GM12878 (cell line): ENCODE results near the gene PIGN.

Source experiments
- BRCA1 ChIP-seq: IDR thresholded peaks from 2 replicates; pipeline ENCODE4 v1.6.1; 2011; ENCODE audit warnings: low read depth, low read length, improper control_type of control experiment
- EP300 ChIP-seq, 2 experiments: fragments of 150-350 bp in 1 of 2; IDR thresholded peaks; 2 replicates each; pipeline ENCODE4 v1.6.1; 2011 to 2012; ENCODE audit warnings: low read depth in 2 of 2, low read length in 2 of 2, borderline replicate concordance in 1 of 2, improper control_type of control experiment in 1 of 2, inconsistent platforms in 1 of 2; ENCODE audit not compliant: control insufficient read depth in 1 of 2
- HDGF ChIP-seq: fragments of 450-650 bp; IDR thresholded peaks from 2 replicates; pipeline ENCODE4 v1.6.1; 2016; ENCODE audit warnings: antibody characterized with exemption
- JUND ChIP-seq: IDR thresholded peaks from 2 replicates; pipeline ENCODE4 v1.6.1; 2012; ENCODE audit warnings: low read depth, mild to moderate bottlenecking, low read length, improper control_type of control experiment, moderate library complexity
- MTA3 ChIP-seq: IDR thresholded peaks from 2 replicates; pipeline ENCODE4 v1.6.1; 2012; ENCODE audit warnings: low read length, inconsistent platforms, borderline replicate concordance
- NFXL1 ChIP-seq: fragments of 450-650 bp; IDR thresholded peaks from 2 replicates; pipeline ENCODE4 v1.6.1; 2017; ENCODE audit warnings: antibody characterized with exemption, mild to moderate bottlenecking, borderline replicate concordance
- POLR2A ChIP-seq: IDR thresholded peaks from 2 replicates; pipeline ENCODE4 v1.6.1; 2011; ENCODE audit warnings: low read depth, mild to moderate bottlenecking, low read length
- TAF1 ChIP-seq: IDR thresholded peaks from 2 replicates; pipeline ENCODE4 v1.6.1; 2011; ENCODE audit warnings: mild to moderate bottlenecking, low read depth, low read length, borderline replicate concordance
- TARDBP ChIP-seq: IDR thresholded peaks from 2 replicates; pipeline ENCODE4 v1.6.1; 2016; ENCODE audit warnings: borderline replicate concordance
- ZZZ3 ChIP-seq: IDR thresholded peaks from 2 replicates; pipeline ENCODE4 v1.6.1; 2011; ENCODE audit warnings: low read depth; ENCODE audit not compliant: control insufficient read depth, insufficient read length
- TF ChIP-seq, protein P1 (sequence below), 3 experiments: IDR thresholded peaks in 2 of 3; conservative IDR thresholded peaks in 1 of 3; 2 replicates each; pipeline ENCODE4 v1.5.1; 2011; ENCODE audit warnings: low read depth in 3 of 3, low read length in 3 of 3, mild to moderate bottlenecking in 3 of 3, control low read depth in 2 of 3, moderate library complexity in 2 of 3, inconsistent platforms in 1 of 3, mixed read lengths in 1 of 3; ENCODE audit not compliant: control insufficient read depth in 2 of 3, insufficient read depth in 1 of 3; ENCODE audit errors: extremely low read depth in 1 of 3
- TF ChIP-seq, protein P2 (sequence below): IDR thresholded peaks from 2 replicates; pipeline ENCODE4 v1.6.1; 2012; ENCODE audit warnings: low read depth, low read length, improper control_type of control experiment
- TF ChIP-seq, protein P3 (sequence below): IDR thresholded peaks from 2 replicates; pipeline ENCODE4 v1.6.1; 2012; ENCODE audit warnings: low read depth, low read length, improper control_type of control experiment
- TF ChIP-seq, protein P4 (sequence below): fragments of 450-650 bp; IDR thresholded peaks from 2 replicates; pipeline ENCODE4 v1.6.1; 2014; ENCODE audit warnings: mild to moderate bottlenecking

DNA sequence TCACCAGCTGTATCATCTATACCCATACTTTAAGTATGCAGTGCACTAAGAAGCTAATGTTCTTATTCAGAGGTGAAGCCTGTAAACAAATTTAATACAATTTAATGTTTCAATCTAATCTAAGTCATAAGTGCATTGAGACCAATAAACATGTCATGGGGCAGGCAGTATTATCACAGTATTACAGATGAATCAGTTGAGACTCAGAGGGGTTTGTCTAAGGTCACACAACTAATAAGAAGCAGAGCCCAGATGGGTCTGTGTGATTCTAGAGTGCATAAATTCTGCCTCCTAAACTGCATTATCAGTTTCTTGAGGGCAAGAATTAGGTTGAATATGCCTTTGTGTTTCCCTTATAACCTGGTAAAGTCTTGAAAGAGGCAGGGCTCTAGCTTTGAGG lies 153.1 kb downstream of the PIGN start:
- TF ChIP-seq, protein P1, sequence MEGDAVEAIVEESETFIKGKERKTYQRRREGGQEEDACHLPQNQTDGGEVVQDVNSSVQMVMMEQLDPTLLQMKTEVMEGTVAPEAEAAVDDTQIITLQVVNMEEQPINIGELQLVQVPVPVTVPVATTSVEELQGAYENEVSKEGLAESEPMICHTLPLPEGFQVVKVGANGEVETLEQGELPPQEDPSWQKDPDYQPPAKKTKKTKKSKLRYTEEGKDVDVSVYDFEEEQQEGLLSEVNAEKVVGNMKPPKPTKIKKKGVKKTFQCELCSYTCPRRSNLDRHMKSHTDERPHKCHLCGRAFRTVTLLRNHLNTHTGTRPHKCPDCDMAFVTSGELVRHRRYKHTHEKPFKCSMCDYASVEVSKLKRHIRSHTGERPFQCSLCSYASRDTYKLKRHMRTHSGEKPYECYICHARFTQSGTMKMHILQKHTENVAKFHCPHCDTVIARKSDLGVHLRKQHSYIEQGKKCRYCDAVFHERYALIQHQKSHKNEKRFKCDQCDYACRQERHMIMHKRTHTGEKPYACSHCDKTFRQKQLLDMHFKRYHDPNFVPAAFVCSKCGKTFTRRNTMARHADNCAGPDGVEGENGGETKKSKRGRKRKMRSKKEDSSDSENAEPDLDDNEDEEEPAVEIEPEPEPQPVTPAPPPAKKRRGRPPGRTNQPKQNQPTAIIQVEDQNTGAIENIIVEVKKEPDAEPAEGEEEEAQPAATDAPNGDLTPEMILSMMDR (IDR thresholded peaks at IDR 0.05 in 2 of 3, conservative IDR thresholded peaks at IDR 0.05 in 1 of 3; ENCODE audit: control insufficient read depth in 2 of 3, extremely low read depth in 1 of 3, insufficient read depth in 1 of 3, low read depth in 3 of 3, low read length in 3 of 3), result no peak
- TF ChIP-seq, protein P2, sequence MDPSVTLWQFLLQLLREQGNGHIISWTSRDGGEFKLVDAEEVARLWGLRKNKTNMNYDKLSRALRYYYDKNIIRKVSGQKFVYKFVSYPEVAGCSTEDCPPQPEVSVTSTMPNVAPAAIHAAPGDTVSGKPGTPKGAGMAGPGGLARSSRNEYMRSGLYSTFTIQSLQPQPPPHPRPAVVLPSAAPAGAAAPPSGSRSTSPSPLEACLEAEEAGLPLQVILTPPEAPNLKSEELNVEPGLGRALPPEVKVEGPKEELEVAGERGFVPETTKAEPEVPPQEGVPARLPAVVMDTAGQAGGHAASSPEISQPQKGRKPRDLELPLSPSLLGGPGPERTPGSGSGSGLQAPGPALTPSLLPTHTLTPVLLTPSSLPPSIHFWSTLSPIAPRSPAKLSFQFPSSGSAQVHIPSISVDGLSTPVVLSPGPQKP, result no peak
- TF ChIP-seq TARDBP (no peak), TAF1 (no peak), POLR2A (no peak), HDGF (no peak), JUND (no peak), NFXL1 (no peak), EP300 (IDR thresholded peaks at IDR 0.05; ENCODE audit: borderline replicate concordance in 1 of 2, control insufficient read depth in 1 of 2, low read depth in 2 of 2, low read length in 2 of 2) (no peak), BRCA1 (no peak), ZZZ3 (no peak), MTA3 (no peak)
- TF ChIP-seq, protein P3, sequence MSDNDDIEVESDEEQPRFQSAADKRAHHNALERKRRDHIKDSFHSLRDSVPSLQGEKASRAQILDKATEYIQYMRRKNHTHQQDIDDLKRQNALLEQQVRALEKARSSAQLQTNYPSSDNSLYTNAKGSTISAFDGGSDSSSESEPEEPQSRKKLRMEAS, result no peak
- TF ChIP-seq, protein P4, sequence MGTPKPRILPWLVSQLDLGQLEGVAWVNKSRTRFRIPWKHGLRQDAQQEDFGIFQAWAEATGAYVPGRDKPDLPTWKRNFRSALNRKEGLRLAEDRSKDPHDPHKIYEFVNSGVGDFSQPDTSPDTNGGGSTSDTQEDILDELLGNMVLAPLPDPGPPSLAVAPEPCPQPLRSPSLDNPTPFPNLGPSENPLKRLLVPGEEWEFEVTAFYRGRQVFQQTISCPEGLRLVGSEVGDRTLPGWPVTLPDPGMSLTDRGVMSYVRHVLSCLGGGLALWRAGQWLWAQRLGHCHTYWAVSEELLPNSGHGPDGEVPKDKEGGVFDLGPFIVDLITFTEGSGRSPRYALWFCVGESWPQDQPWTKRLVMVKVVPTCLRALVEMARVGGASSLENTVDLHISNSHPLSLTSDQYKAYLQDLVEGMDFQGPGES, result no peak
